SKM-1 (cell line): Measurements from ENCODE around the gene SLIT3.
"Not testable (repeated sequence)": the region's sequence is repeated elsewhere in the genome, so short reads cannot be mapped to it uniquely, and the experiment has no call there.

Experiments used
- DNase-seq: peaks from one replicate; lab custom pipeline; 2025; ENCODE audit not compliant: unreplicated experiment; lab: John Stamatoyannopoulos, UW

SLIT3 gene

GRCh38 chr5:168663276-168664004, 637.5 kb downstream of the SLIT3 start:
- no peak for DNase-seq

- DNase-seq: no peak
Observed at GRCh38 chr5:168661593-168662485, 639.1 kb downstream of the SLIT3 start.

DNA sequence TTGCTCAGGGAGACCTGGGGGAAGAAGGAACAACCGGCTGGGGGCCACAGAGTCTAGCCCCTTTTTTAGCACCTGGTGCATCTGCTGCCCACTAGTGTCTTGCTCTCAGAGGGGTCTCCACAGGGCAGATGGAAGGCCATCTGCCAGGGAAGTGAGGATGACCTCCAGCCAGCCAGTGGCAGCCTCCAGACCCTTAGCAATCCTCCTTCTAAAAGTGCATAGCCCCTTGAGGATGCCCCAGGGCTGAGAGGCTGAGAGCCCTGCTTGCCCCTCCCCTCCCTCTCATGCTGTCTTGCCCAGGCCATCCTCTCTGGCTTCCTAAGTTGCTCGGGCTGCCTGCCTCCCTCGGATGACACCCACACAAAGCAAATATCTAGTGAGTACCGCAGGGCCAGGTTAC, 640.2 kb downstream of the SLIT3 start:
- DNase-seq: no peak

- no peak for DNase-seq
Observed at GRCh38 chr5:168659286-168659847, 641.6 kb downstream of the SLIT3 start.

- DNase-seq: no peak
Observed at GRCh38 chr5:168658394-168658793, 642.5 kb downstream of the SLIT3 start.

- no peak for DNase-seq
Observed at GRCh38 chr5:168656633-168657032, 644.3 kb downstream of the SLIT3 start.

GRCh38 chr5:168655316-168655715, 645.6 kb downstream of the SLIT3 start:
- no peak for DNase-seq

GRCh38 chr5:168654211-168654721, 646.7 kb downstream of the SLIT3 start:
- DNase-seq: no peak

DNA sequence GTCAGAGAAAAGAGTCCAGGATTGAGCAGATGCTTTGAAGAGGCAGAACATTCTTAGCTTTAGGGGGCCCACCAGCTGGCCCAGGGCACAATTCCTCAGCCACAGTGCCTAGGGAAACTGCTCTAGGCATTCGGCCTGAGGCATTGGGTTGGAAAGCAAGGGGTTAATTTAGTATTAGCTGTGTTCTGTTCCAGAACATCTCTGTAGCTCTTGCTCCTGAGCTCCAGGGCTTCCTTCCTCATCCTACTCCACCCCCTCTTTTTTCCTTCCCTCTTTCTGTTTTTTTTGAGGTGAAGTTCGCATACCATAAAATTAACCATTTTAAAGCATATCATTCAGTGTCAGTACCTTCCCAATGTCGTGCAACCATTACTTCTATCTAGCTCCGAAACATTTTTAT, 647.3 kb downstream of the SLIT3 start:
- DNase-seq: no peak

DNA sequence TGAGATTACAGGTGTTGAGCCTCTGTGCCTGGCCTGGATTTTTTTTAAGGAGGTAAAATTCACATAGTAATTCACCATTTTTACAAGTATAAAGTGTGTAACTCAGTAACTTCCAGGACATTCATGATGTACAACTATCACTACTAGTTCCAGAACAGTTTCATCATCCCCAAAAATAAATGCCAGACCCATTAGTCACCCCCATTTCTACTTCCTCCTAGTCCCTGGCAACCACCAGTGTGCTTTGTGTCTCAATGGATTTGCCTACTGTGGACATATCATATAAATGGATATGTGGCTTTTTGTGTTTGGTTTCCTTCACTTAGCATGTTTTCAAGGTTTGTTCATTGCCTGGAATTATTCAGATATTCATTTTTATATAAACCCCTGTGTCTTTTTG, 649.3 kb downstream of the SLIT3 start:
- no peak for DNase-seq

- DNase-seq: no peak
Observed at GRCh38 chr5:168649306-168649705, 651.6 kb downstream of the SLIT3 start.

GRCh38 chr5:168648576-168648975, 652.4 kb downstream of the SLIT3 start:
- no peak for DNase-seq

- no peak for DNase-seq
Observed at GRCh38 chr5:168648016-168648415, 652.9 kb downstream of the SLIT3 start.

GRCh38 chr5:168647083-168647482, 653.9 kb downstream of the SLIT3 start:
- no peak for DNase-seq

GRCh38 chr5:168646335-168646734, 654.6 kb downstream of the SLIT3 start:
- DNase-seq: no peak

- DNase-seq: no peak
Observed at GRCh38 chr5:168645195-168645594, 655.7 kb downstream of the SLIT3 start.

GRCh38 chr5:168642019-168642418, 658.9 kb downstream of the SLIT3 start:
- no peak for DNase-seq

DNA sequence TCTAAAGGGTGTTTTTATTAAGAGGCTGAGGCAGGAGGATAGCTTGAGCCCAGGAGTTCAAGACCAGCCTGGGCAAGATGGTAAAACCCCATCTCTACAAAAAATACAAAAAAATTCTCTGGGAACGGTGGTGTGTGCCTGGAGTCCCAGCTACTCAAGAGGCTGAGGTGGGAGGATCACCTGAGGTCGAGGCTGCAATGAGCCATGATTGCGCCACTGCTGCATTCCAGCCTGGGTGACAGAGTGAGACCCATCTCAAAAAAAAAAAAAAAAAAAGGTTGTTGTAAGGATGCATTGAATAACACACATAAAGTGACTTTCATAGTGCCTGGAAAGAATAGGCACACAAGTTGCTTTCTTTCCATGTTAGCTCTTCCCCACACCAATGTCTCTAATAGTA, 662.1 kb downstream of the SLIT3 start:
- DNase-seq: not testable (repeated sequence)

DNA sequence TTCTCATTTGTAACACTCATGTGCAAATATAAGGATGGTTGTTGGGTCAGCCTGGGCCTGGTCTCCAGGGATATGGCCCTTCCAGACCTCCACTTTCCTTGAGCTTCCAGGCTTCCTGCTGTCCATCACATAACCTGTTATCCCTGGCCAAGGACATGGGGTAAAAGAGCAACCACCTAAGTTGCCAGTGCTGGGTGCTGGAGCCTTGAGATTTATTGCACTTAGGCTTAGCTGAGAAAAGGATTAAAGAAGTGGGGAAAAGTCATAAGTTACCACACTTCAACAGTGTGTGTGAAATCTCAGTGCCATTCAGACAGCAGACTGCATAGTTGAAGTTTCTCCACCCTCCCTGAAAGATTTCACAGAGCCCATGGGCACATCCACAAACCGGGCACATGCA, 663.1 kb downstream of the SLIT3 start:
- DNase-seq: no peak

- DNase-seq: no peak
Observed at GRCh38 chr5:168637281-168637680, 663.7 kb downstream of the SLIT3 start.

DNA sequence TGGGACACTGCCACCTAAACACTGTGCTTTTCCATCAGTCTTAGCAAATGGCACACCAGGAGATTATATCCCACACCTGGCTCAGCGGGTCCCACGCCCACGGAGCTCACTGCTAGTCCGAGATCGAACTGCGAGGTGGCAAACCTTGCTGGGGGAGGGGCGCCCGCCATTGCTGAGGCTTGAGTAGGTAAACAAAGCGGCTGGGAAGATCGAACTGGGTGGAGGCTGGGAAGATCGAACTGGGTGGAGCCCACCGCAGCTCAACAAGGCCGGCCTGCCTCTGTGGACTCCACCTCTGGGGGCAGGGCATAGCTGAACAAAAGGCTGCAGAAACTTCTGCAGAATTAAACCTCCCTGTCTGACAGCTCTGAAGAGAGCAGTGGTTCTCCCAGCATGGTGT, 670.0 kb downstream of the SLIT3 start:
- DNase-seq: not testable (repeated sequence)
